GM10847 (cell line): ENCODE results near the gene FES.

ENCODE experiments used
- POLR2A ChIP-seq: IDR thresholded peaks from 2 replicates; pipeline ENCODE4 v1.6.1; 2011; ENCODE audit not compliant: insufficient read length; ENCODE audit errors: extremely low read depth

FES gene

DNA sequence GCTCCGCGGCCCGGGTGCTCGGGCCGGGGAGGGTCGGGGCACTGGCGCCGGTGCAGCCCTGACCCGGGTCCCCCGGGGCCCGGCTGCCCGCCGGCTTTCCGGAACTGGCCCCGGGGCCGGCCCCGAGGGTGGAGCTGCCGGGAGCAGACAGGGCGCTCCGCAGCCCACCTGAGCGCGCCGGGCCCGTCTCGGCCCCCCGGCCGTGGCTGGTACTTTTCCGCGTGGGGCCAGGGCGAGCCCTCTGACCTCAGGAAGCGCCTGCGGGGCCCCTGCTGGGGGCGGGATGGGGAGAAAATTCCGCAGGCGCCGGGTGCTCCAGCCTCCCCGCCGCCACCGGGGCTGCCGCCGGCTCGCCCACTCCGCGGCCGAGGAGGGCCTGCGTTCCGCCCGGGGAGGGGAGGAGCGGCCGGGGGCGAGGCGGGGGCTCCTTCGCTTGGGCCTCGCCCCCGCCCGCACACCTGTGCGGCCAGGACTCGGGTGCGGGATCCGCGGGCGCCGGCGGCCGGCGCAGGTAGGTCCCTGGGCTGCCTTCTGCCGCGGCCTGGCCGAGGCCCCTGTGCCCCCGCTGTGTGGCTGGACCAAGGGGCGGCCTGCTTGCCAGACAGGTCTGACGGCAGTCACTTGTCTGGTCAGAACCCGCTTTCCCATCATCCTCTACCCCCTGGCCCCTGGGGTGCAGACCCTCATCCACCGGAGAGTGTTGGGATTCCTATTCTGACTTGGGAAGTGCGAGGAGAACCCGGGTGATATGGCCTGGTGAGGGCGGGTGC, 12.4 kb upstream of the FES start:
- no peak for TF ChIP-seq POLR2A

DNA sequence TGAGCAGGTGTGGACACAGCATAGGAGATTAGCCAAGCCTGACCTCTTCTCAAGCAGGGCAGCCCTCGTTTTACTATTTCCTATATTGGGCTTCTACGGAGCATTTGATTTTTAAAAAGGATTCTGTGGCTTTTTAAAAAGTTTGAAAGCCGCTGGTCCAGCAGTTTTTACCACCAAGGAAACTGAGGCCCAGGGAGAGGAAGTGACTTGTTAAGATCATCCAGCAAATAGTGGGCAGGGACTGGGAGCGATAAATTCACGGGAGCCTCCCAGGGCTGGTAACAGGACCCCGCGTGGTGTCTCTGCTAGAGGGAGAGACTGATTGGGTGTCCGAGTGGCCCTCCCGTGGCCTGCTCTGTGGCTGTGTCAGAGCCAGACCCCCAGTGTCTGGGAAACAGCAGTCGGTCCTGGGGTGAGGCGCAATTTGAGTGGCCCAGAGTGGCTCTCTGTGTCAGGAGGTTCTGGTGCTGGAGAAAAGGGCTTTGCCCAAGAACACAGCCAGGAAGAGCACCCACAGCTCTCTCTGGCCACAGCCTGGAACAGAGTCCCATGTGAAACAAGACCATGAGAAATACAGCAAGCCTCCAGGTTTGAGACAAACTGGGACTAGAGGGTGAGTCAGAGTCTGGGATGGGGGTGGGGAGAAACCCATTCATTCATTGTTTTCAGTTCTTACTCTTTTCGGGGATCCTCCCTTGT, 11.7 kb upstream of the FES start:
- TF ChIP-seq POLR2A: no peak

GRCh38 chr15:90873488-90873997, 10.8 kb upstream of the FES start:
- TF ChIP-seq POLR2A: no peak

GRCh38 chr15:90873998-90874605, 10.2 kb upstream of the FES start:
- no peak for TF ChIP-seq POLR2A

DNA sequence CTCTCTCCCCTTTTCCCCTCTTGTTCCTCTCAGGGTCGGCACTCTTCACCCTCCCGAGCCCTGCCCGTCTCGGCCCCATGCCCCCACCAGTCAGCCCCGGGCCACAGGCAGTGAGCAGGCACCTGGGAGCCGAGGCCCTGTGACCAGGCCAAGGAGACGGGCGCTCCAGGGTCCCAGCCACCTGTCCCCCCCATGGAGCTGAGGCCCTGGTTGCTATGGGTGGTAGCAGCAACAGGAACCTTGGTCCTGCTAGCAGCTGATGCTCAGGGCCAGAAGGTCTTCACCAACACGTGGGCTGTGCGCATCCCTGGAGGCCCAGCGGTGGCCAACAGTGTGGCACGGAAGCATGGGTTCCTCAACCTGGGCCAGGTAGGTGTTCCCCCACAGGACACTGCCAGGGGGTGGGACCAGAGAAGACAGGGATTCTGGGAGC, 8.7 kb upstream of the FES start:
- TF ChIP-seq POLR2A: no peak

- no peak for TF ChIP-seq POLR2A
Measured at GRCh38 chr15:90876046-90876445, 8.3 kb upstream of the FES start.

DNA sequence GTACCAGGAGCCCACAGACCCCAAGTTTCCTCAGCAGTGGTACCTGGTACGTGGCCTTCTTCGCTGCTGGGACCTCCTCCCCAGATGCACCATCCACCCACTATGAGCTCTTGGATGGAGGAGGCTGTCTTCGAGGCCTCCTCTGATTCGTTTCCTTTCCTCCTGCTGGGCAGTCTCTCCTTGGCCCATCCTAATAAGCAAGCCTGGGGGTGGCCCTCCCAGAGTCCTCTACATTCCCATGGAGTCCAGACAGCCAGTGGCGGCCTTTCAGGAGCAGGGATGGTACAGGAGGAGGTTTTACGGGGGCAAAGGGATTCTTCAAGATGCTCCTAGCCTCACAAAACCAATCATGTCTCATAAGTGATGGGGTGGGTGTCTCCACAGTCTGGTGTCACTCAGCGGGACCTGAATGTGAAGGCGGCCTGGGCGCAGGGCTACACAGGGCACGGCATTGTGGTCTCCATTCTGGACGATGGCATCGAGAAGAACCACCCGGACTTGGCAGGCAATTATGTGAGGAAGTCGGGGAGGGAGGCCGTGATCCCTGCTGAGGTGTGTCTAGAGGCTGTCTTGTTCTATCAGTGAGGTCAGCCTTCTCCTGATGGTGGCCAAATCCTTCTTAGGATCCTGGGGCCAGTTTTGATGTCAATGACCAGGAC, 7.7 kb upstream of the FES start:
- no peak for TF ChIP-seq POLR2A

GRCh38 chr15:90877315-90877714, 7.0 kb upstream of the FES start:
- no peak for TF ChIP-seq POLR2A

- no peak for TF ChIP-seq POLR2A
Measured at GRCh38 chr15:90877996-90878395, 6.3 kb upstream of the FES start.

- no peak for TF ChIP-seq POLR2A
Measured at GRCh38 chr15:90878660-90879059, 5.6 kb upstream of the FES start.

GRCh38 chr15:90879730-90880366, 4.5 kb upstream of the FES start:
- TF ChIP-seq POLR2A: no peak

- no peak for TF ChIP-seq POLR2A
Measured at GRCh38 chr15:90880381-90881145, 3.7 kb upstream of the FES start.

DNA sequence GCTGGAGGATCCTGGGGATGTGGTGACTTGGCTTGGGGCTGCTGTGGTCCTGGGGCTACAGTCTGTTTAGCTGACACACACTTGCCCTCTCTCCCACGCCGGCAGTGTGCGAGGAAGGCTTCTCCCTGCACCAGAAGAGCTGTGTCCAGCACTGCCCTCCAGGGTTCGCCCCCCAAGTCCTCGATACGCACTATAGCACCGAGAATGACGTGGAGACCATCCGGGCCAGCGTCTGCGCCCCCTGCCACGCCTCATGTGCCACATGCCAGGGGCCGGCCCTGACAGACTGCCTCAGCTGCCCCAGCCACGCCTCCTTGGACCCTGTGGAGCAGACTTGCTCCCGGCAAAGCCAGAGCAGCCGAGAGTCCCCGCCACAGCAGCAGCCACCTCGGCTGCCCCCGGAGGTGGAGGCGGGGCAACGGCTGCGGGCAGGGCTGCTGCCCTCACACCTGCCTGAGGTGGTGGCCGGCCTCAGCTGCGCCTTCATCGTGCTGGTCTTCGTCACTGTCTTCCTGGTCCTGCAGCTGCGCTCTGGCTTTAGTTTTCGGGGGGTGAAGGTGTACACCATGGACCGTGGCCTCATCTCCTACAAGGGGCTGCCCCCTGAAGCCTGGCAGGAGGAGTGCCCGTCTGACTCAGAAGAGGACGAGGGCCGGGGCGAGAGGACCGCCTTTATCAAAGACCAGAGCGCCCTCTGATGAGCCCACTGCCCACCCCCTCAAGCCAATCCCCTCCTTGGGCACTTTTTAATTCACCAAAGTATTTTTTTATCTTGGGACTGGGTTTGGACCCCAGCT, 2.9 kb upstream of the FES start:
- TF ChIP-seq POLR2A: no peak

- no peak for TF ChIP-seq POLR2A
Measured at GRCh38 chr15:90881978-90882721, 2.2 kb upstream of the FES start.
